Left renal pelvis (tissue), 4 donors: ENCODE measurements around the gene CDC37L1. TPM values are rescaled to one million over a fixed set of nuclear protein-coding genes. Genes with fewer than 3 reads are reported as not detected.
A peak's percentile ranks its signal among the peaks of the same experiment; 100 is the strongest.
"Not testable (repeated sequence)": the region's sequence is repeated elsewhere in the genome, so short reads cannot be mapped to it uniquely, and the experiment has no call there.

Source experiments
- DNase-seq, 4 donors: peaks; one replicate each; pipeline ENCODE4 v3.0.0-alpha.2; 2013; ENCODE audit warnings: low read depth in 4 of 4, low spot score in 3 of 4
- polyA plus RNA-seq, 4 donors: library from polyadenylated mRNA; unstranded; fragments of 120-200 nt; gene quantifications; one replicate each; pipeline ENCODE4 v1.2.1, GENCODE V29; 2013; ENCODE audit not compliant: insufficient read length in 4 of 4

CDC37L1 gene
- polyA plus RNA-seq: 10 to 100 TPM; 16.2 to 23.6 (median 20.4) TPM

GRCh38 chr9:4679268-4680172 lies at the start of gene CDC37L1:
Gene CDC37L1 (plus strand): TSS chr9:4679569. CDS start chr9:4679768, 199 bp downstream.
- DNase-seq: peak; percentile 90 to 94 (median 92)

- DNase-seq: no peak
Measured at GRCh38 chr9:4630836-4631235, 48.5 kb upstream of the CDC37L1 start.

GRCh38 chr9:4638968-4639367 lies 40.4 kb upstream of the CDC37L1 start:
- no peak for DNase-seq

- no peak for DNase-seq
Measured at GRCh38 chr9:4639420-4639819, 39.9 kb upstream of the CDC37L1 start.

GRCh38 chr9:4640027-4640426 lies 39.3 kb upstream of the CDC37L1 start:
- DNase-seq: no peak

GRCh38 chr9:4642351-4642750 lies 37.0 kb upstream of the CDC37L1 start:
- DNase-seq: no peak

- DNase-seq: no peak
Measured at GRCh38 chr9:4654084-4654483, 25.3 kb upstream of the CDC37L1 start.

- no peak for DNase-seq
Measured at GRCh38 chr9:4654538-4654937, 24.8 kb upstream of the CDC37L1 start.

GRCh38 chr9:4656196-4656595 lies 23.2 kb upstream of the CDC37L1 start:
- DNase-seq: not testable (repeated sequence)

- no peak for DNase-seq
Measured at GRCh38 chr9:4656621-4657020, 22.7 kb upstream of the CDC37L1 start.

- no peak for DNase-seq
Measured at GRCh38 chr9:4657426-4658159, 21.8 kb upstream of the CDC37L1 start.

- DNase-seq: not testable (repeated sequence)
Measured at GRCh38 chr9:4660665-4661064, 18.7 kb upstream of the CDC37L1 start.

GRCh38 chr9:4661165-4661564 lies 18.2 kb upstream of the CDC37L1 start:
- no peak for DNase-seq

GRCh38 chr9:4661611-4662010 lies 17.8 kb upstream of the CDC37L1 start:
- DNase-seq: no peak

- peak; percentile 70 to 80 (median 77) for DNase-seq
Measured at GRCh38 chr9:4662108-4662988, 17.0 kb upstream of the CDC37L1 start, which contains the start of gene PLPP6. Gene PLPP6 (plus strand): TSS chr9:4662294. CDS start chr9:4662376, 82 bp downstream.

- no peak for DNase-seq
Measured at GRCh38 chr9:4662989-4663792, 16.2 kb upstream of the CDC37L1 start.

- no peak for DNase-seq
Measured at GRCh38 chr9:4663956-4664355, 15.4 kb upstream of the CDC37L1 start.

- DNase-seq: no peak
Measured at GRCh38 chr9:4665357-4665756, 14.0 kb upstream of the CDC37L1 start.

GRCh38 chr9:4666042-4666699 lies 13.2 kb upstream of the CDC37L1 start, which contains the start of gene SPATA6L:
Gene SPATA6L (minus strand): TSS chr9:4666480. CDS start chr9:4666250, 230 bp downstream.
- DNase-seq: no peak
